ENCODE data around the gene KRT13.

DNA sequence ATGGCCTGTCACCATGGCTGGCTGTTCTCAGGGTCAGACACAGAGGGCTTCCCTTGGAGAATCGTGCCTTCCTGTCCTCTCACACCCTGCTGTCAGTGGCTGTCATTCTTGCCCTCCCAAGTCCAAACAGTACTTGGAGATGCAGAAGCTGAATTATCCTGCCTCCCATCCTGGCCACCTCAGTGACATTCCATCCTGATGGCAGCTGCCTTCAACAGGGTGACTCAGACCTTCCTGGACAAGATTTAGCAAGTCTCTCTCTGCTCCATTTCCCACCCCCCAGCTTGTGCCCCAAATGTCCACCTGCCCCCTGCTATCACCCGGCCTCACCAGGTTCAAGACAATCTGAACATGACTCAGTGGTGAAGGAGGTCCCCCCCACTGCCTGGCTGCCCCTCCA lies 10.9 kb downstream of the KRT13 start:
- TF ChIP-seq, protein P1, sequence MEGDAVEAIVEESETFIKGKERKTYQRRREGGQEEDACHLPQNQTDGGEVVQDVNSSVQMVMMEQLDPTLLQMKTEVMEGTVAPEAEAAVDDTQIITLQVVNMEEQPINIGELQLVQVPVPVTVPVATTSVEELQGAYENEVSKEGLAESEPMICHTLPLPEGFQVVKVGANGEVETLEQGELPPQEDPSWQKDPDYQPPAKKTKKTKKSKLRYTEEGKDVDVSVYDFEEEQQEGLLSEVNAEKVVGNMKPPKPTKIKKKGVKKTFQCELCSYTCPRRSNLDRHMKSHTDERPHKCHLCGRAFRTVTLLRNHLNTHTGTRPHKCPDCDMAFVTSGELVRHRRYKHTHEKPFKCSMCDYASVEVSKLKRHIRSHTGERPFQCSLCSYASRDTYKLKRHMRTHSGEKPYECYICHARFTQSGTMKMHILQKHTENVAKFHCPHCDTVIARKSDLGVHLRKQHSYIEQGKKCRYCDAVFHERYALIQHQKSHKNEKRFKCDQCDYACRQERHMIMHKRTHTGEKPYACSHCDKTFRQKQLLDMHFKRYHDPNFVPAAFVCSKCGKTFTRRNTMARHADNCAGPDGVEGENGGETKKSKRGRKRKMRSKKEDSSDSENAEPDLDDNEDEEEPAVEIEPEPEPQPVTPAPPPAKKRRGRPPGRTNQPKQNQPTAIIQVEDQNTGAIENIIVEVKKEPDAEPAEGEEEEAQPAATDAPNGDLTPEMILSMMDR (IDR thresholded peaks at IDR 0.05; ENCODE audit: poor library complexity, severe bottlenecking), result no peak
- TF ChIP-seq EZH2 (IDR thresholded peaks at IDR 0.05; ENCODE audit: borderline replicate concordance, insufficient read depth, low read length, poor library complexity, severe bottlenecking) (no peak), RAD21 (conservative IDR thresholded peaks at IDR 0.05) (no peak), POLR2AphosphoS5 (IDR thresholded peaks at IDR 0.05) (no peak), EP300 (conservative IDR thresholded peaks at IDR 0.05; ENCODE audit: poor library complexity, severe bottlenecking) (no peak)
- TF ChIP-seq, protein P2, sequence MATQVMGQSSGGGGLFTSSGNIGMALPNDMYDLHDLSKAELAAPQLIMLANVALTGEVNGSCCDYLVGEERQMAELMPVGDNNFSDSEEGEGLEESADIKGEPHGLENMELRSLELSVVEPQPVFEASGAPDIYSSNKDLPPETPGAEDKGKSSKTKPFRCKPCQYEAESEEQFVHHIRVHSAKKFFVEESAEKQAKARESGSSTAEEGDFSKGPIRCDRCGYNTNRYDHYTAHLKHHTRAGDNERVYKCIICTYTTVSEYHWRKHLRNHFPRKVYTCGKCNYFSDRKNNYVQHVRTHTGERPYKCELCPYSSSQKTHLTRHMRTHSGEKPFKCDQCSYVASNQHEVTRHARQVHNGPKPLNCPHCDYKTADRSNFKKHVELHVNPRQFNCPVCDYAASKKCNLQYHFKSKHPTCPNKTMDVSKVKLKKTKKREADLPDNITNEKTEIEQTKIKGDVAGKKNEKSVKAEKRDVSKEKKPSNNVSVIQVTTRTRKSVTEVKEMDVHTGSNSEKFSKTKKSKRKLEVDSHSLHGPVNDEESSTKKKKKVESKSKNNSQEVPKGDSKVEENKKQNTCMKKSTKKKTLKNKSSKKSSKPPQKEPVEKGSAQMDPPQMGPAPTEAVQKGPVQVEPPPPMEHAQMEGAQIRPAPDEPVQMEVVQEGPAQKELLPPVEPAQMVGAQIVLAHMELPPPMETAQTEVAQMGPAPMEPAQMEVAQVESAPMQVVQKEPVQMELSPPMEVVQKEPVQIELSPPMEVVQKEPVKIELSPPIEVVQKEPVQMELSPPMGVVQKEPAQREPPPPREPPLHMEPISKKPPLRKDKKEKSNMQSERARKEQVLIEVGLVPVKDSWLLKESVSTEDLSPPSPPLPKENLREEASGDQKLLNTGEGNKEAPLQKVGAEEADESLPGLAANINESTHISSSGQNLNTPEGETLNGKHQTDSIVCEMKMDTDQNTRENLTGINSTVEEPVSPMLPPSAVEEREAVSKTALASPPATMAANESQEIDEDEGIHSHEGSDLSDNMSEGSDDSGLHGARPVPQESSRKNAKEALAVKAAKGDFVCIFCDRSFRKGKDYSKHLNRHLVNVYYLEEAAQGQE (IDR thresholded peaks at IDR 0.05; ENCODE audit: borderline replicate concordance), result no peak

Measured in neural cell (in vitro differentiated cells).